Measurements from ENCODE around the gene ANO1. TPM values are rescaled to one million over a fixed set of nuclear protein-coding genes. Genes with fewer than 3 reads are reported as not detected.
A peak's percentile ranks its signal among the peaks of the same experiment; 100 is the strongest.

The ANO1 gene
- total and polyA plus RNA-seq, 2 of the 8 experiments (the other 6 are each of a cell fraction or from before 2014, with no cell fraction given) = 4.7 to 5.0 TPM

- H4K8ac ChIP-seq (ENCODE audit: extremely low read depth, insufficient read depth, low read length) = no peak overlapping the region
- H3K23me2 ChIP-seq (ENCODE audit: low read depth, low read length) = no peaks in the 10 kb centered on the region
- no peak overlapping the region for H4K91ac ChIP-seq (replicated peaks; ENCODE audit: insufficient read length, low read length)
- H2BK5ac ChIP-seq (ENCODE audit: low read depth, low read length) = no peak overlapping the region
- H3K36me3 ChIP-seq (ENCODE audit: control insufficient read depth in 2 of 4, insufficient read depth in 4 of 4, low read length in 3 of 4) = no peaks in the 10 kb centered on the region
- no peak overlapping the region for H3K4me3 ChIP-seq (ENCODE audit: extremely low read depth in 1 of 4, insufficient read depth in 2 of 4, low read depth in 3 of 4, low read length in 4 of 4)
- DNase-seq (ENCODE audit: low read depth in 1 of 2, low spot score in 2 of 2) = peak; percentile 19 to 80
- H3K4me2 ChIP-seq (ENCODE audit: insufficient read depth in 1 of 2, low read depth in 2 of 2, low read length in 2 of 2) = no peak overlapping the region
- no peak overlapping the region for H3K56ac ChIP-seq (replicated peaks; ENCODE audit: insufficient read length, low read depth, low read length)
- H2AFZ ChIP-seq (ENCODE audit: low read length) = no peak overlapping the region
- H3K27ac ChIP-seq (ENCODE audit: low read depth, low read length) = no peak overlapping the region
- H2BK12ac ChIP-seq (ENCODE audit: low read depth, low read length) = peak overlapping the region; percentile 27; the same call in 1 of the 2 replicates
- H3K4ac ChIP-seq (replicated peaks; ENCODE audit: insufficient read length, low read depth, low read length) = no peak overlapping the region
- H2BK15ac ChIP-seq (ENCODE audit: low read length) = peak overlapping the region; percentile 99; the same call in 1 of the 2 replicates
- no peak overlapping the region for H4K5ac ChIP-seq (ENCODE audit: insufficient read length, low read depth, low read length)
- ChIA-PET CTCF (ENCODE audit: partially characterized antibody) (interaction anchor here (0.6 to 9.6 kb wide), 29 partner anchors 12 to 247 kb away, joined by 3 to 78 read pairs (median 4); no protein-coding TSS in a partner anchor), POLR2A (ENCODE audit: partially characterized antibody) (interaction anchor here (1.5 kb wide), 1 partner anchor 15 kb away, joined by 6 read pairs; no protein-coding TSS in a partner anchor)
- FAIRE-seq = peak; percentile 60
- WGBS, 2 experiments (ENCODE audit: extremely low coverage in 1 of 2, insufficient coverage in 1 of 2, insufficient read length in 1 of 2, insufficient replicate concordance in 2 of 2, low coverage in 1 of 2, low lambda C conversion rate in 2 of 2, missing lambda C conversion rate in 1 of 2) = 45% methylated on average over 8 of the region's 8 CpGs; no CpG with 5 or more reads in 1 of the 2 experiments
- no peak overlapping the region for H2AK5ac ChIP-seq (ENCODE audit: low read depth, low read length)
- no peaks in the 10 kb centered on the region for H3K79me2 ChIP-seq (ENCODE audit: control insufficient read depth in 1 of 2, insufficient read depth in 2 of 2, low read length in 2 of 2)
- H3K14ac ChIP-seq (ENCODE audit: insufficient read length) = no peak overlapping the region
- H2BK120ac ChIP-seq (replicated peaks; ENCODE audit: low read depth, low read length) = no peak overlapping the region
- no peaks in the 10 kb centered on the region; a peak in 2 of 7 replicates for H3K4me1 ChIP-seq (replicated peaks in 1 of 4; ENCODE audit: control insufficient read depth in 3 of 4, insufficient read depth in 4 of 4, low read length in 3 of 4)
- H3K9me3 ChIP-seq (ENCODE audit: insufficient read depth in 2 of 2, low read depth in 1 of 2, low read length in 1 of 2) = no peaks in the 10 kb centered on the region
- no peak overlapping the region for H3K18ac ChIP-seq (ENCODE audit: extremely low read depth, low read length)
- H3K23ac ChIP-seq (ENCODE audit: insufficient read length) = no peak overlapping the region
- no peak overlapping the region for H2BK20ac ChIP-seq (ENCODE audit: low read length)
- no peaks in the 10 kb centered on the region for H4K20me1 ChIP-seq (replicated peaks in 1 of 2; ENCODE audit: control insufficient read depth in 1 of 2, insufficient read depth in 2 of 2, low read length in 2 of 2)
- H3K79me1 ChIP-seq (ENCODE audit: low read depth, low read length) = no peaks in the 10 kb centered on the region
- H3K27me3 ChIP-seq (replicated peaks in 1 of 4; ENCODE audit: control insufficient read depth in 3 of 4, extremely low read depth in 1 of 4, insufficient read depth in 3 of 4, low read length in 3 of 4) = no peaks in the 10 kb centered on the region; a peak in 1 of 7 replicates
- H3K9ac ChIP-seq (replicated peaks in 1 of 4; ENCODE audit: extremely low read depth in 1 of 4, low read depth in 3 of 4, low read length in 3 of 4) = no peak overlapping the region
- TF ChIP-seq RAD21 (IDR thresholded peaks at IDR 0.05 in 1 of 2, conservative IDR thresholded peaks at IDR 0.05 in 1 of 2; ENCODE audit: low read depth in 2 of 2, low read length in 2 of 2) = peak; percentile 86 to 88
- TF ChIP-seq ATF3 (IDR thresholded peaks at IDR 0.05; ENCODE audit: insufficient read depth, low read depth, low read length) = no peak
- no peak for TF ChIP-seq POLR2AphosphoS5 (IDR thresholded peaks at IDR 0.05; ENCODE audit: low read depth, low read length)
- TF ChIP-seq SP2 (IDR thresholded peaks at IDR 0.05; ENCODE audit: low read length) = no peak
- no peak for TF ChIP-seq POU5F1 (IDR thresholded peaks at IDR 0.05; ENCODE audit: low read depth, low read length)
- TF ChIP-seq TCF12 (IDR thresholded peaks at IDR 0.05; ENCODE audit: low read depth, low read length) = no peak
- TF ChIP-seq, protein P1, sequence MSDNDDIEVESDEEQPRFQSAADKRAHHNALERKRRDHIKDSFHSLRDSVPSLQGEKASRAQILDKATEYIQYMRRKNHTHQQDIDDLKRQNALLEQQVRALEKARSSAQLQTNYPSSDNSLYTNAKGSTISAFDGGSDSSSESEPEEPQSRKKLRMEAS (IDR thresholded peaks at IDR 0.05) = peak; percentile 43; the same call in 1 of the 2 replicates
- no peak for TF ChIP-seq SAP30 (IDR thresholded peaks at IDR 0.05; ENCODE audit: insufficient read depth, insufficient replicate concordance, low read length)
- no peak for TF ChIP-seq KDM5A (IDR thresholded peaks at IDR 0.05; ENCODE audit: low read length)
Measured at GRCh38 chr11:70158201-70158600, 80.1 kb downstream of the ANO1 start.
